HepG2 (cell line): ENCODE measurements around the gene USP12. TPM values are rescaled to one million over a fixed set of nuclear protein-coding genes. Genes with fewer than 3 reads are reported as not detected.

Experiments used
- ADNP ChIP-seq: sonication (generic); formaldehyde crosslinking; IDR thresholded peaks from 2 replicates; pipeline ENCODE4 v1.4.0; 2020; ENCODE audit warnings: missing genetic modification reagents
- EP300 ChIP-seq, 3 experiments: sonication (generic) in 1 of 3; formaldehyde crosslinking in 1 of 3; IDR thresholded peaks; 2 replicates each; pipeline versions ENCODE4 v1.5.1 to v1.6.1; 2011 to 2020; ENCODE audit warnings: low read depth in 2 of 3, low read length in 2 of 3, borderline replicate concordance in 1 of 3, improper control_type of control experiment in 1 of 3, mild to moderate bottlenecking in 1 of 3, missing genetic modification reagents in 1 of 3, moderate library complexity in 1 of 3
- GATAD1 ChIP-seq: IDR thresholded peaks from 2 replicates; pipeline ENCODE4 v1.6.1; 2016; ENCODE audit warnings: missing genetic modification reagents, missing compliant biosample characterization
- HDAC6 ChIP-seq: fragments of 200-600 bp; sonication (generic); IDR thresholded peaks from 2 replicates; pipeline ENCODE4 v1.7.0; 2017; ENCODE audit warnings: mild to moderate bottlenecking, antibody characterized with exemption, low read length, low read depth
- HHEX ChIP-seq: IDR thresholded peaks from 2 replicates; pipeline ENCODE4 v1.6.1; 2016; ENCODE audit warnings: control low read depth
- HNF4A ChIP-seq: sonication (generic); formaldehyde crosslinking; IDR thresholded peaks from 2 replicates; pipeline ENCODE4 v1.4.0; 2020; ENCODE audit warnings: missing genetic modification reagents
- MTA1 ChIP-seq: sonication (generic); formaldehyde crosslinking; IDR thresholded peaks from 2 replicates; pipeline ENCODE4 v1.4.0; 2020; ENCODE audit warnings: missing genetic modification reagents, mild to moderate bottlenecking, borderline replicate concordance
- ZKSCAN8 ChIP-seq: IDR thresholded peaks from 2 replicates; pipeline ENCODE4 v1.6.1; 2016; ENCODE audit warnings: borderline replicate concordance, missing genetic modification reagents, missing compliant biosample characterization
- ZNF317 ChIP-seq: sonication (generic); formaldehyde crosslinking; IDR thresholded peaks from 2 replicates; pipeline ENCODE4 v1.5.0; 2020; ENCODE audit warnings: mild to moderate bottlenecking, missing genetic modification reagents
- ZNF33B ChIP-seq: sonication (generic); formaldehyde crosslinking; IDR thresholded peaks from 2 replicates; pipeline ENCODE4 v1.5.1; 2020; ENCODE audit warnings: mild to moderate bottlenecking, missing genetic modification reagents
- ZNF816 ChIP-seq: sonication (generic); formaldehyde crosslinking; IDR thresholded peaks from 2 replicates; pipeline ENCODE4 v1.8.0; 2022; ENCODE audit warnings: missing genetic modification reagents, mild to moderate bottlenecking, borderline replicate concordance
- polyA plus RNA-seq, 8 experiments: library from polyadenylated mRNA; depleted of rRNA in 3 of 8; stranded (reverse) in 7 of 8; unstranded in 1 of 8; fragments of >200 nt; fragmentation: Illumina TruSeq in 4 of 8; extraction: Trizol in 4 of 8; gene quantifications; 2 replicates each; pipeline versions ENCODE4 v1.2.1 to v1.2.3, GENCODE V29; 2011 to 2016; ENCODE audit warnings: low read depth in 4 of 8, missing spikeins in 1 of 8, mixed read lengths in 1 of 8; ENCODE audit not compliant: insufficient read depth in 1 of 8
- total RNA-seq, 5 experiments: library from RNA; depleted of rRNA; stranded (reverse); fragments of >200 nt; fragmentation: Illumina TruSeq; extraction: Trizol; gene quantifications; 2 replicates each; pipeline ENCODE4 v1.2.3, GENCODE V29; 2016; ENCODE audit warnings: low read depth in 1 of 5
- TF ChIP-seq, protein P1 (sequence below): IDR thresholded peaks from 2 replicates; pipeline ENCODE4 v1.6.1; 2016; ENCODE audit warnings: control low read depth
- TF ChIP-seq, protein P2 (sequence below): sonication (generic); formaldehyde crosslinking; IDR thresholded peaks from 2 replicates; pipeline ENCODE4 v1.4.0; 2020; ENCODE audit warnings: missing genetic modification reagents
- TF ChIP-seq, protein P3 (sequence below): sonication (generic); formaldehyde crosslinking; IDR thresholded peaks from 2 replicates; pipeline ENCODE4 v1.4.0; 2020; ENCODE audit warnings: mild to moderate bottlenecking, missing genetic modification reagents
- TF ChIP-seq, protein P4 (sequence below): sonication (generic); formaldehyde crosslinking; IDR thresholded peaks from 2 replicates; pipeline ENCODE4 v1.4.0; 2020; ENCODE audit warnings: missing genetic modification reagents, borderline replicate concordance
- TF ChIP-seq, protein P5 (sequence below): sonication (generic); formaldehyde crosslinking; IDR thresholded peaks from 2 replicates; pipeline ENCODE4 v1.5.0; 2020; ENCODE audit warnings: mild to moderate bottlenecking, missing genetic modification reagents, borderline replicate concordance

The USP12 gene
- total and polyA plus RNA-seq, 2 of the 13 experiments (the other 11 are each of a cell fraction or from before 2014, with no cell fraction given) = 9.8 to 19.5 TPM

DNA sequence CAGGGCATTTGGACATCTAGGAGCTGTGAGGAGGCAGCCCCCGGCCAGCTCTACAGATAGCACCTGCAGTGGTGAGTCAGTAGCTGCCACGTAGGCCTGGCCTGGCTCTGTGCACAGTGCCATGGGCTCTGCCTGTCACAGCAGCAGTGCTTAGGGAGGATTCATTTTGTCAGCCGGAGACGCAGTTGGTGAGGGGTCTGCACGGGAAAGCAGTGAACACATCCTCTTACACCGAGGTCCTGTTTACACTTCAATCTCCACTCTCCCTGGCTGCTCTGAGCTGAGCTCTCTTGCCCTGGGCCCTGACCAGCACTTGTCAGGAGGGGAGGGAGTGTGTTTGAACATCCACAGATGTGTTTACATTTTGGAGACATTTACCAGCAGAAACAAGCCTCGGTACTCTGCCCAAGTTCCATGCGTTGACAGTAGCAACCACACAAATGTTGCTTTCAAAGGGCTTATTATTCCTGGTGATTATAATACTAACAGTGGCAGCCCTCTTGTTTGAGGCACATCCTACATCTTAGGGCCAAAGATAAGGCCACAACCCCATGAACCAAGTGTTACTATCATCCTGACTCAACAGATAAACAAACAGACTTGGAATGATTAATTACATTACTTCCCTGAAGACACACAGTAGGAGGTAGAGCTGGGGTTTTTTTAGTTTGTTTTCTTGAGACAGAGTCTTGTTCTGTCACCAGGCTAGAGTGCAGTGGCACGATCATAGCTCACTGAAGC is 148.9 kb downstream of the USP12 start (continued):
- TF ChIP-seq, protein P1, sequence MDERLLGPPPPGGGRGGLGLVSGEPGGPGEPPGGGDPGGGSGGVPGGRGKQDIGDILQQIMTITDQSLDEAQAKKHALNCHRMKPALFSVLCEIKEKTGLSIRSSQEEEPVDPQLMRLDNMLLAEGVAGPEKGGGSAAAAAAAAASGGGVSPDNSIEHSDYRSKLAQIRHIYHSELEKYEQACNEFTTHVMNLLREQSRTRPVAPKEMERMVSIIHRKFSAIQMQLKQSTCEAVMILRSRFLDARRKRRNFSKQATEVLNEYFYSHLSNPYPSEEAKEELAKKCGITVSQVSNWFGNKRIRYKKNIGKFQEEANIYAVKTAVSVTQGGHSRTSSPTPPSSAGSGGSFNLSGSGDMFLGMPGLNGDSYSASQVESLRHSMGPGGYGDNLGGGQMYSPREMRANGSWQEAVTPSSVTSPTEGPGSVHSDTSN (CRISPR knock-in tag) = no peak
- TF ChIP-seq HHEX (CRISPR knock-in tag) (no peak), ZKSCAN8 (CRISPR knock-in tag) (no peak; the same call in 1 of the 2 replicates), GATAD1 (CRISPR knock-in tag) (no peak), ADNP (CRISPR knock-in tag) (no peak), ZNF317 (CRISPR knock-in tag) (no peak), HDAC6 (no peak), MTA1 (CRISPR knock-in tag) (peak; percentile 54; the same call in 1 of the 2 replicates), ZNF33B (CRISPR knock-in tag) (no peak), ZNF816 (CRISPR knock-in tag) (no peak), EP300 (IDR thresholded peaks at IDR 0.05; ENCODE audit: low read depth in 2 of 2, low read length in 2 of 2) (peak in 1 of 2 experiments; percentile 47; a peak in 1 of 4 replicates), EP300 (CRISPR knock-in tag; IDR thresholded peaks at IDR 0.05; ENCODE audit: borderline replicate concordance) (0 out of 2 replicates have a peak, but pooled peaks have one; percentile 10), HNF4A (CRISPR knock-in tag) (peak; percentile 34; the same call in 1 of the 2 replicates)
- TF ChIP-seq, protein P2, sequence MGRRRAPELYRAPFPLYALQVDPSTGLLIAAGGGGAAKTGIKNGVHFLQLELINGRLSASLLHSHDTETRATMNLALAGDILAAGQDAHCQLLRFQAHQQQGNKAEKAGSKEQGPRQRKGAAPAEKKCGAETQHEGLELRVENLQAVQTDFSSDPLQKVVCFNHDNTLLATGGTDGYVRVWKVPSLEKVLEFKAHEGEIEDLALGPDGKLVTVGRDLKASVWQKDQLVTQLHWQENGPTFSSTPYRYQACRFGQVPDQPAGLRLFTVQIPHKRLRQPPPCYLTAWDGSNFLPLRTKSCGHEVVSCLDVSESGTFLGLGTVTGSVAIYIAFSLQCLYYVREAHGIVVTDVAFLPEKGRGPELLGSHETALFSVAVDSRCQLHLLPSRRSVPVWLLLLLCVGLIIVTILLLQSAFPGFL (CRISPR knock-in tag) = no peak
- TF ChIP-seq, protein P3, sequence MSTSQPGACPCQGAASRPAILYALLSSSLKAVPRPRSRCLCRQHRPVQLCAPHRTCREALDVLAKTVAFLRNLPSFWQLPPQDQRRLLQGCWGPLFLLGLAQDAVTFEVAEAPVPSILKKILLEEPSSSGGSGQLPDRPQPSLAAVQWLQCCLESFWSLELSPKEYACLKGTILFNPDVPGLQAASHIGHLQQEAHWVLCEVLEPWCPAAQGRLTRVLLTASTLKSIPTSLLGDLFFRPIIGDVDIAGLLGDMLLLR (CRISPR knock-in tag) = no peak
- TF ChIP-seq, protein P4, sequence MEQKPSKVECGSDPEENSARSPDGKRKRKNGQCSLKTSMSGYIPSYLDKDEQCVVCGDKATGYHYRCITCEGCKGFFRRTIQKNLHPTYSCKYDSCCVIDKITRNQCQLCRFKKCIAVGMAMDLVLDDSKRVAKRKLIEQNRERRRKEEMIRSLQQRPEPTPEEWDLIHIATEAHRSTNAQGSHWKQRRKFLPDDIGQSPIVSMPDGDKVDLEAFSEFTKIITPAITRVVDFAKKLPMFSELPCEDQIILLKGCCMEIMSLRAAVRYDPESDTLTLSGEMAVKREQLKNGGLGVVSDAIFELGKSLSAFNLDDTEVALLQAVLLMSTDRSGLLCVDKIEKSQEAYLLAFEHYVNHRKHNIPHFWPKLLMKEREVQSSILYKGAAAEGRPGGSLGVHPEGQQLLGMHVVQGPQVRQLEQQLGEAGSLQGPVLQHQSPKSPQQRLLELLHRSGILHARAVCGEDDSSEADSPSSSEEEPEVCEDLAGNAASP = no peak
- TF ChIP-seq, protein P5, sequence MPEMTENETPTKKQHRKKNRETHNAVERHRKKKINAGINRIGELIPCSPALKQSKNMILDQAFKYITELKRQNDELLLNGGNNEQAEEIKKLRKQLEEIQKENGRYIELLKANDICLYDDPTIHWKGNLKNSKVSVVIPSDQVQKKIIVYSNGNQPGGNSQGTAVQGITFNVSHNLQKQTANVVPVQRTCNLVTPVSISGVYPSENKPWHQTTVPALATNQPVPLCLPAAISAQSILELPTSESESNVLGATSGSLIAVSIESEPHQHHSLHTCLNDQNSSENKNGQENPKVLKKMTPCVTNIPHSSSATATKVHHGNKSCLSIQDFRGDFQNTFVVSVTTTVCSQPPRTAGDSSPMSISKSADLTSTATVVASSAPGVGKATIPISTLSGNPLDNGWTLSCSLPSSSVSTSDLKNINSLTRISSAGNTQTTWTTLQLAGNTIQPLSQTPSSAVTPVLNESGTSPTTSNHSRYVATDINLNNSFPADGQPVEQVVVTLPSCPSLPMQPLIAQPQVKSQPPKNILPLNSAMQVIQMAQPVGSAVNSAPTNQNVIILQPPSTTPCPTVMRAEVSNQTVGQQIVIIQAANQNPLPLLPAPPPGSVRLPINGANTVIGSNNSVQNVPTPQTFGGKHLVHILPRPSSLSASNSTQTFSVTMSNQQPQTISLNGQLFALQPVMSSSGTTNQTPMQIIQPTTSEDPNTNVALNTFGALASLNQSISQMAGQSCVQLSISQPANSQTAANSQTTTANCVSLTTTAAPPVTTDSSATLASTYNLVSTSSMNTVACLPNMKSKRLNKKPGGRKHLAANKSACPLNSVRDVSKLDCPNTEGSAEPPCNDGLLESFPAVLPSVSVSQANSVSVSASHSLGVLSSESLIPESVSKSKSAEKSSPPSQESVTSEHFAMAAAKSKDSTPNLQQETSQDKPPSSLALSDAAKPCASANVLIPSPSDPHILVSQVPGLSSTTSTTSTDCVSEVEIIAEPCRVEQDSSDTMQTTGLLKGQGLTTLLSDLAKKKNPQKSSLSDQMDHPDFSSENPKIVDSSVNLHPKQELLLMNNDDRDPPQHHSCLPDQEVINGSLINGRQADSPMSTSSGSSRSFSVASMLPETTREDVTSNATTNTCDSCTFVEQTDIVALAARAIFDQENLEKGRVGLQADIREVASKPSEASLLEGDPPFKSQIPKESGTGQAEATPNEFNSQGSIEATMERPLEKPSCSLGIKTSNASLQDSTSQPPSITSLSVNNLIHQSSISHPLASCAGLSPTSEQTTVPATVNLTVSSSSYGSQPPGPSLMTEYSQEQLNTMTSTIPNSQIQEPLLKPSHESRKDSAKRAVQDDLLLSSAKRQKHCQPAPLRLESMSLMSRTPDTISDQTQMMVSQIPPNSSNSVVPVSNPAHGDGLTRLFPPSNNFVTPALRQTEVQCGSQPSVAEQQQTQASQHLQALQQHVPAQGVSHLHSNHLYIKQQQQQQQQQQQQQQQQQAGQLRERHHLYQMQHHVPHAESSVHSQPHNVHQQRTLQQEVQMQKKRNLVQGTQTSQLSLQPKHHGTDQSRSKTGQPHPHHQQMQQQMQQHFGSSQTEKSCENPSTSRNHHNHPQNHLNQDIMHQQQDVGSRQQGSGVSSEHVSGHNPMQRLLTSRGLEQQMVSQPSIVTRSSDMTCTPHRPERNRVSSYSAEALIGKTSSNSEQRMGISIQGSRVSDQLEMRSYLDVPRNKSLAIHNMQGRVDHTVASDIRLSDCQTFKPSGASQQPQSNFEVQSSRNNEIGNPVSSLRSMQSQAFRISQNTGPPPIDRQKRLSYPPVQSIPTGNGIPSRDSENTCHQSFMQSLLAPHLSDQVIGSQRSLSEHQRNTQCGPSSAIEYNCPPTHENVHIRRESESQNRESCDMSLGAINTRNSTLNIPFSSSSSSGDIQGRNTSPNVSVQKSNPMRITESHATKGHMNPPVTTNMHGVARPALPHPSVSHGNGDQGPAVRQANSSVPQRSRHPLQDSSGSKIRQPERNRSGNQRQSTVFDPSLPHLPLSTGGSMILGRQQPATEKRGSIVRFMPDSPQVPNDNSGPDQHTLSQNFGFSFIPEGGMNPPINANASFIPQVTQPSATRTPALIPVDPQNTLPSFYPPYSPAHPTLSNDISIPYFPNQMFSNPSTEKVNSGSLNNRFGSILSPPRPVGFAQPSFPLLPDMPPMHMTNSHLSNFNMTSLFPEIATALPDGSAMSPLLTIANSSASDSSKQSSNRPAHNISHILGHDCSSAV (CRISPR knock-in tag) = no peak
